Gastrocnemius medialis (tissue), 4 donors: ENCODE results near the gene NPAS3.

Source experiments
- CTCF ChIP-seq, 5 experiments: fragments of 450-650 bp in 3 of 5; fragments of 200-600 bp in 2 of 5; sonication (generic) in 2 of 5; IDR thresholded peaks in 4 of 5; conservative IDR thresholded peaks in 1 of 5; 1 replicate in 4 of 5; 2 replicates in 1 of 5; pipeline ENCODE4 v1.5.1; 2016 to 2019; ENCODE audit warnings: antibody characterized with exemption in 5 of 5, mild to moderate bottlenecking in 3 of 5, moderate library complexity in 3 of 5
- POLR2A ChIP-seq, 2 donors: fragments of 450-650 bp; IDR thresholded peaks; one replicate each; pipeline ENCODE4 v1.6.1; 2017; ENCODE audit warnings: antibody characterized with exemption in 2 of 2, mild to moderate bottlenecking in 2 of 2, moderate library complexity in 2 of 2

GRCh38 chr14:33686218-33686617 lies 747.5 kb downstream of the NPAS3 start:
- TF ChIP-seq CTCF (IDR thresholded peaks at IDR 0.05 in 4 of 5, conservative IDR thresholded peaks at IDR 0.05 in 1 of 5) (no peak), POLR2A (IDR thresholded peaks at IDR 0.05) (no peak)
